Stimulated activated CD8-positive, alpha-beta memory T cell treated with anti-CD3 and anti-CD28 coated beads, Interleukin-7, amount 100 ng/mL, for 4 hours (primary cell): Measurements from ENCODE around the gene SAP30L.

Experiments used
- DNase-seq, 2 donors: peaks; one replicate each; pipeline ENCODE4 v3.0.0-alpha.2; 2020; ENCODE audit warnings: low read depth in 2 of 2

The SAP30L gene

DNA sequence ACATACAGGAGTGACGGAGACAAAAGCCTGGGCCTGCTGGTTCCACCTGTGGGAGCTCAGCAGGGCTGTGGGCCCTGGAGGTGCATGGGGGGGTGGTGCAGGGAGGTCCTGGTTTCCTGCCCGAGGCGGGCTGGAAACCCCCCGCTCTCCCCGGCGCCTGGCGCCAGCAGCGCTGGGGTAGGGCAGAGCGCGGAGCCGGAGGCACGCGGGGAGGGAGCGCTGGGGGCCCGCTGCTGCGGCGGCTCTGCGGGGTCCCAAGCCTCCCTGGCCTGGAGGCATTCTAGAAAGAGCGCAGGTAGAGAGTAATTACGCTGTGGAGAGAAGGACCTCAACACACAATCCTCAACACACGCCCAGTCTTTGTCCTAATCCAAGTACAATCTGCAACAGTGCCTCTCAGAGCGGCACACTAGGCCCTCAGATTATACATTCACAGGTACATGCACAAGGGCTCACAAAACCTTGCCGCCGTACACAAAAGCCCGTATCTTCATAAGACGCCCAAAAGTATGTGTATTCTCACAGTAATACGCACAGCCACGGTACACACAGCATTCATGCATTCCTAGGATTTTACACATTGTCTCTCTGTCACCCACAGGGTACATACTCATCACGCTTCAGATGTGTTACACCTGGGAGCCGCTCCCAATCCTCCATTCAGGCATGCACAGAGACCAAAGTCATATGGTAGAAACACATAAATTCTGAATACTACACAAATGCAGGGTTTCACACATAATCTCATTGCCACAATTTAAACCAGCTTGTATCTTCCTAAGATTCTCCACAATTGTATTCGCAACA, 34.4 kb downstream of the SAP30L start:
- DNase-seq, result no peak

DNA sequence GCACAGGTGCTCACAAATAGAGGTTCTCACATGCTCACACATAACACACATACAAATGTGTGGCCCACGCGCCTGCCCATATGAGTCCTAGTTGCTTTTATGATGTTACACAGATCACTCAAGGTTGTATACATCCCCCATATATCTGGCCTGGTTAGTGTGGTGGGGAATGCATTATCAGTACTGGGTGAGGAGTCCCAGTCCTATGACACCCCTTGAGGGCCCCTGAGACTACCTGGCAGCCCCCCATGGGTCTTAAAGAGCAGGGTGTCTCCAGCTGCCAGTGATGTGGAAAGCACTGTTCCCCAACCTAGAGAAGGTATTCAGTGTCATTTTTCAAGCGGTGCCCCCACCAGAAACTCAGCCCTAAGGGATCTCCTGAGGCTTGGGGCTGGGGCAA, 35.0 kb downstream of the SAP30L start:
- no peak for DNase-seq

DNA sequence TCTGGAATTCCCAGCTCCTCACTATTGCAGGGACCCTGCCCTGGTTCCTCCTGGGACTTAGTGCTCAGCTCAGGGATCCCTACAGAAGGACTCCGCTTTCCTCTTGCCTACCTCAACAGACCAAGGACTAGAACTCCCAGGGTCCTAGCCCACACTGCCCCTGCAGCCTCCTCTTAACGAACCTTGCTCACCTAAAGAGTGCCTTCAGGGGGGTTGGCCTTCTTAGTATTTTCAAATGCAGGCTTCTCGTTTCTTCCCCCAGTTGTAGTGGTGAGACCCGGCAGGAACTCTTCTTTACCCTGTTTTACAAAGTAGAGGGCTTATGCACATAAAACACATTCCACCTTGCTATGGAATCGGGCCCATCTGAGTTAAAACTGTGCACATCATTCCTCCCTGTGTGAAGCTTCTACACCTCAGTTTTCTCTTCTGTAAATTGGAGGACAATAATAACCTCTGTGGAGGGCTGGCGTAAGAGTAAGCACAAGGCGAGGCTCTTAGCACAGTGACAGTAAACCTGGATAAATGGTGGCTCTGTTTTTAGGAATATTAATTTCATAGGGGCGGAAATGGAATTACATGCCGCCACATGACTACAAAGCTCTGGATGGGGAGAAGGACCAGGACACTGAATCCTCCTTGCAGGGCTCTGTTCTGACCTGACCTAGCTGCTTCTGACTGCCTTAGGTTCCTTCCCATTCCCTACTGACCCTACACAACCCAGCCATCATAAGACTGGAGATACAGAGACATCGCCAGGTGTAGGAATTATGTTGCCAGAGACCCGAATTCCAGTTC, 36.0 kb downstream of the SAP30L start:
- no peak for DNase-seq

DNA sequence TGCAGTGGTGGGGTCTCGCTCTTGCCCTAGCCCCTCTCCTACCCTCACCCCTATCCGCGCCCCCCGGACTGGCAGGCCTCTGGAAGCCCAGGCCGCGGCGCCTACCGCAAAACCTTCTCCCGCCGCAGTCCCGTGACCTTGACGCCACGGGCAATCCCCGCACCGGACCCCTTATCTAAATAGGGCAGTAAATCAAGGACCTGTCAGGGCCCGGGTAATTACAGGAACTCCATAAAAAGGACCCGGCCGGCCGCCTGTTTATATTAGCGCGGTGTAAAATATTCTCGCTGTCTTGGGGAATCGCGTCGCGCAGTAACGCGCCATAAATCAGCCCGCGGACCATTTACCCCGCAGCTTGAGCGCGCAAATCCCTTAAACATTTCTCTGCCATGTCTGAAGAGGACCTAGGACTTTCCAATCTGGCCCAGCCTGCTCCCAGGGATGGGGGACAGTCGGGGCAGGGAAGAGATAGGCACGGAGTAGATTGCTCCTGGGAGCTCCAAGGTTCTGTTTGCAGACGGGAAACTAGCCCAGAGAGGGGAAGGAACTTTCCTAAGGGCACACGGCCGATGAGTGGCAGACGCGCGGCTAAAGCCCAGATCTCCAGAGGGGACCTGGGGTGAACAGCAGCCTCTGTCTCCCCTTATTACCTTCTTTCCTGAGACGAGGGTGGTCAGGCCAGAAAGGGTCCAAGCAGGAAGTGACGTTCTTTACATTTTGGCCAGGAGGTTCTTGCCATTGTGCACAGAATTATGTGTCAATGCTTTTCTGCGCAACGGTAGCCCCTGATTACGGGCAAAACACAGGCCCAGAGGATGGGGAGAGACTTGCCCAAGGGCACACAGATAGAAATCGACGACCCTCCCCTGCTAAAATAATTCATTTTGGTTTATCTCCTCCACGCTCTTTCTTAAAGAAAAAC, 37.0 kb downstream of the SAP30L start:
- no peak for DNase-seq

DNA sequence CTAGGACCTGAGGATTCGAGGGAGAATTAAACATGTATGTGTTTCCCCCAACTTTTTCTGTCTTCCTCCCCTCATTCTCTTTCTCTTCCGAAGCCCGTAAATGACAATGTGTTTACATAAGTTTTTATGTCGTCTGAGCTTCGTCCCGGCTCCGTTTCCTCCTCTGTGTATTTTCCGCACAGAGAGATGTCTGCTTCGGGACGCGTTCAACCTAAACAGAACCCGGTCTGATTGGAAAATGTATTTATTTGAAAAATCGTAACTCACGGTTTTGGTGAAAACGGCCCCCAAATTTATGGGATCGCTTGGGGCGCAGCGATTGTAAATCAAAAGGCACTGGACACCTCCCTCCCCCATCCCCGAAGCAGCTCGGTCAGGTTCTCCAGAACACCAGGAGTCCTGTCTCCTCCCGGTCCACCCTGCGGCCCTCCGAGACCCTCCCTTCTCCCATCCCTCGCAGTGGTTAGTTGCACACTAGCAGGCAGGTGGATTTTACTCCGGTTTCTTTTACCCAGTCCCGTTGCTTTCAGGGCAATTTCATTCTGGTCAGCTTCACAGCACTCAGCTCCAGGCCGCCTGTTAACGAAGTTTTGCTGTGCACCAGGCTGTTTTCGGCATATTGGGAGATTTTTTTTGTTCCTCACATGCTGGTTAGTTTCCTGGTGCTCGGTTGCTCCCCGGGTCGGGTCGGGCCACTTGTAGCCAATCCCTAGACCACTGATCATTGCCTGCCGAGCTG, 38.0 kb downstream of the SAP30L start:
- DNase-seq, result no peak

DNA sequence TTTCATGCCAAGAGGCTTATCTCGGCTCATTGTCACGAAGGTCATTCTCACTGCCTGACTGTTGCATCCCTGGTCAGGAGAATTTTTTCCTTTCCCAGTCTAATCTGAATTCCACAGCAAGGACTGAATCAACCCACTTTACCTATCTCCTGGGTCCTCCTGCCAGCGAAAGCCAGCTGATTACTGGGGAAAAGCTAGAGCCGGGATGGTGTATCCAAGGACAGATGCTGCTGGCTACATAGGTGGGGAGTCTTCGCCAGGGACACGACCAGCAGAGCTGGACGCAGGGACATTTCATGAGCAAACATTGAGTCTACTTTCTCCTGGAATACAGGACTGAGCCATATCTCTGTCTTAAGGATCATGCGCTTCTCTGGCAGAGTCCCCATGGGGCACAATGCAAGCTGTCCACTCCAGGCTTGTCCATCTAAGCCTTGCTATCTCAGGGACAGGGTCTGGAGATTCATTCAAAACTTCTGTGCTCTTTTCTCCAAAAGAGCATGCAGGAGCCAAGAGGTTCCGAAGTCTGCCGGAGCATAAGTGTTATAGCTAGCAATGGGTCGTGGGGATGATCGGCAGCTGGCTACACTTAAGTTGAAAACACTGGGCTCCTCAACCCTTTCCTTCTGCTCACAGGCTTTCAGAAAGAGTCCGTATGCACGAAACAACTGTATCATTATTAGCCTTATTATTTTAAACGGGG, 38.7 kb downstream of the SAP30L start:
- no peak for DNase-seq

DNA sequence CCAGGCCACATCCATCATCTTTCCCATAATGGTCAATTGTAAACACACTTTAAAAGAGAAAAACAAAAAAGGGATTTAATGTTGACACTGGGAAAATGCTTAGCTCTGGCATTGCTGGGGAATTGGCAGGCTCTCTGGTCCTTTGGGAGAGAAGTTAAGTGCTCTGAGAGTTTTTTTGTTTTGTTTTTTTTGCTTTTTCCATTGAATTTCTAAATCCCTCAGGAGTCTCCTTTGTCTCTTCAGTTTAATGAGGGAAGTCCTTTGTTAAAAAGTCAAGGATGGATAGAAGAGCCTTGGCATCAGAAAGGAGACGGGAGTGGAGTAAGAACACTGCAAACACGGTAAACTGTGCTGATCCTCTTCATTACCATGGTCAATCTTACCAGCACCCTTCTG, 39.3 kb downstream of the SAP30L start:
- no peak for DNase-seq

DNA sequence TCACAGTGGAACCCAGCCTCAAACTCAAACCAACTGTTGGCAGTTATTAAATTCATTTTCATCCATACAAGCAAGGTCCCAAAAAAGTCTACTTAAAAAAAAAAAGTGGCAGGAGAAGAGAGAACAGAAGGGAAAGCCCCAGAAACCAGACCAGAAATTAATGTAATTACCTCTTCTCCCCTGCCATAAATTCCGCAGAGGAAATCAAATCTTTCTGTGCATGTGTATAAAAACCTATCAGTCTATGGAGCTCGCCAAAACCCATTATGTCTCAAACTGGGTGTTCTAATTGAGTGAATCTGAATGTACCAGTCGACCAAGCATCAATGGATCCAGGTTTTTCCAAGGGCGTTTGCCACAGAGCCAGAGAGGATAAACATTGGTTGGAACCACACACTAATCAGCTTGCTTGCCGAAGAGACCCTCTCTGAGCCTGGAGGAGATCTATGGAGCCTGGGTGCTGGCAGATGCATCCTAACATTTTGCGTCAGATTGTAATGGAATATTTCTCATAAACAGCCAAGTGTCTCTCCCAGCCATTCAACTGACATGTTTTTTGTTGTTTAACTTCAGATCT, 40.1 kb downstream of the SAP30L start:
- no peak for DNase-seq

DNA sequence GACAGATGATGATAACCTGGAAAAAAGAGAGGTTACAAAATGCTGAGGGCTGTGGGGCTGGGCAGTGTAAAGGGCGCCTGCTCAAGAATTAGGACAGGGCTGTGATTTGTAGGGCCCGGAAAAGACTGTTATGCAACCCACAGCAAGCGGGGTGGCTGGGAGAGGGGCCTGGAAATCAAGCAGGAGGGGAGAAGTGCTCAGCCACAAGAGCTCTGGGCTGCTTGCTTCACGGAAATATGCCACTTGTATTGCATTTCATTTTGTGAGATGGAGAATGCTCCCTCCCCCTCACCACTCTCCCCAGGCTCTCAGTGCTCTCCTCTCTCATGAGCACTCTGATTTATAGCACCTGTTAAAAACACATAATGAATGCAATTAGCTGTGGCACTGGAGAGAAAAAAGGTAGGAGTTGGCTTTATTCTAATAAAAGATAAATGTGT, 40.6 kb downstream of the SAP30L start:
- no peak for DNase-seq

DNA sequence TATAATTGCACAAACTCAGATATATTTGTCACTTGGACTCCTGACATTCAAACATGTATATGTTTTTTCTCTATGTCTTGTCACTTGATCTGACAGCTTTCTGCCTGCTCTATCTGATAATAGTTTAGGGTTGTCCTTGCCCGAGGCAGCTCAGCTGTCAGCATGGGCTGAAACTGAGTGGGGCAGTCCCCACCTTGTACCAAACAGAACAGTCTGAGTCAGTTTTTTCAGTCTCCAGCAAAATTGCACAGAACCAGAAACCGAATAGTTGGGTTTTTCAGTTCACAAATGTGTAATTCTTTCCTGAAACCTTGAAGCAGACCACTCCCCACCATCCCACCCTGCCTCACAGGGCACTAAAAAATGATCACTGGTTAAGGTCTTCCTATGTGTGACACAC, 41.7 kb downstream of the SAP30L start:
- DNase-seq, result no peak

DNA sequence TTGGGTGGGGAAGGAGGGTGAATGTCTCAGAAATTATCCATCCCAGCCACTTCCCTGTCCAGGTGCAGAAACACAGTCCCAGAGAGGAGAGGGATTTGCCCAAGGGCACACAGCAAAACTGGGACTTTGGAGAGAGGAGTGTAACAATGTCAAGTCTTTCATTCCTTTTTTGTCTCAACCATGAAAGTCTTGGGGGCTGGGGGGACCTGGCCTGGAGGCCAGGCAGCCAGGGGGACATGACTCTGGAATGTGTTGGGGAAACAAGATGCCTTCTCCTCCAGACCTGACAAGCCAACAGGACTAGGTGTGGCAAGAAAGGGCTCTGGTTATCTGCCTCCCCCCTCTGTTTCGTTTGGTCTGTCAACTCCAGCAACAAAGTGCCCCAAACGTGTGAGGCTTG, 46.1 kb downstream of the SAP30L start:
- DNase-seq, result no peak

DNA sequence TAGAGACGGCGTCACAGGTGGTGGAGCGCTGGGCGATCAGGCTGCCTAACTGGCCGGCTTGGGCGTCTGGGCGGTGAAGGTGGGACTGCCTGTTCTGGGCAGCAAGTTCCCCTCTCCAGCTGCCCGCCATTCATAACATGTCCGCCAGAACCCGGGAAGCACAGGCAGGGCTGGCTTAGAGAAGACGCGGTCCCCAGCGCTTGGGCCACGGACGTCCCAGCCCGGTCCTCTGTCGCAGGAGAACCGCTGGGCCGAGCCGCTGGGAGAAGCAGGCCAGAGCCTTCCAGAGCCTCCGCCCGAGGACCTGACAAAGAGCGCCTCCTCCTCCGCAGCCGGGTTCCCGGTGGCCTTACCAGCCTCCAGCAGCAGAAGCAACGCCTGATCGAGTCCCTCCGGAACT, 47.5 kb downstream of the SAP30L start:
- no peak for DNase-seq

DNA sequence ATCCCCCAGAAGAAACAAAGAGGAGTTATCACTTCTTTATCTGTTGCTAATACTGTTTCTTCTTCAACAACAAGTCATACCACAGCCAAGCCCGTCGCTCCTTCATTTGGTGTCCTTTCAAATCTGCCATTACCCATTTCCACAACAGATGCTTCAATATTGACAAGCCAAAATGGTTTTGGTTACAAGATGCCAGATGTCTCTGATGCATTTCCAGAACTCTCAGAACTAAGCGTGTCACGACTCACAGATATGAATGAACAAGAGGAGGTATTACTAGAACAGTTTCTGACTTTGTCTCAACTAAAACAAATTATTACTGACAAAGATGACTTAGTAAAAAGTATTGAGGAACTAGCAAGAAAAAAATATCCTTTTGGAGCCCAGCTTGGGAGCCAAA, 48.2 kb downstream of the SAP30L start:
- no peak for DNase-seq

DNA sequence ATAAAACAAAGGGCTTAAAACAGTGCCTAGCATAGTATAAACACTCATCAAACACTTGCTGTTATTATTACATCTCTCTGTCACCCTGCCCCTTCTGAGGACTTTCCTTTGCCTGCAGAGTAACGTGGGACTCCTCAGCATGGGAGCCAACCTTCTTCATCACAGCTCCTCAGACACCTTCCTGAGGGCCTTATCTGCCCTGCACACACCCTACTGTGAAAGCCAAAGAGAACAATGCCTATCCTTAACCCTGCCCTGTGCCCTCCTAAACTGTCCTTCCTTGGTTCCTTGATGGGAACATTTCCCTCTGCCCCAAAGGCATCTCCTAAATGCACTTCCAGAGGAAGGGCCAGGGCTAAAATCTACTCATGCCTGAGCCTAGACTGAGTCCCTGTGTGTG, 52.8 kb downstream of the SAP30L start:
- no peak for DNase-seq

DNA sequence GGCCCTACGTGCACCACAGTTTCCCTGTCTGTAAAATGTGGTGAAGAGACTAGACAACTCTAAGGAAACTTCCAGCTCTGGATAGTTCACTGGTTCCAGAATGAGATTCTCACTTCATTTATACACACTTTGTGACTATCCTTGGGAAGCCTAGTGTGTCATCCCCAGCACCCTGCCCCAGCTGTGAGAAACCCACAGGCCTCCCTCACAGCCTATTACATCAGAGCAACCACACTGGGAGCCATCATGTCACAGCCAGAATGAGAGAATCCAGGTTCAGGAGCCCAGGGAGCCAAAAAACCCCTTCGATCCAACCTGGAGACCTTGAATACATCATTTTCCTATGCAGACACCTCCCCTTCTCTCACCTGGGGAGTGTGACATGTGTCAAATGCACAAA, 53.2 kb downstream of the SAP30L start:
- DNase-seq, result no peak

DNA sequence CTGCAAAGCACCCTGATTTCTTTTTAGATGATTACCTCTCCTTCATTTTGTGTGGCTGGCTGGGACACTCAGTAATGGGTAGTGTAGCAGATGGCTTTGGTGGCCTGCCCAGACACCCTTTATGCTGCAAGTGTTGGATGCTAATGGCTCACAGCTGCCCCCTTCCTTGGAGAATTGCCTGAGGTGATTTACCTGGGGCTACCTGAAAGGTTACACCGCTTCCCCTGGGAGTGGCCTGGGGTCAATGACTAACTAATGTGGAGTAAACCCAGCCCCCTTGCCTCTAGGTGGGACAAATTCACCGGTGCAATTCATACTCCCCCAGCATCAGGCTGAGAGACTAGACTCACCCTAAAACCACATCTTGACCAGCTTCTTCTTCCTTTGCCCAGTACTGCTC, 55.8 kb downstream of the SAP30L start:
- DNase-seq, result no peak

DNA sequence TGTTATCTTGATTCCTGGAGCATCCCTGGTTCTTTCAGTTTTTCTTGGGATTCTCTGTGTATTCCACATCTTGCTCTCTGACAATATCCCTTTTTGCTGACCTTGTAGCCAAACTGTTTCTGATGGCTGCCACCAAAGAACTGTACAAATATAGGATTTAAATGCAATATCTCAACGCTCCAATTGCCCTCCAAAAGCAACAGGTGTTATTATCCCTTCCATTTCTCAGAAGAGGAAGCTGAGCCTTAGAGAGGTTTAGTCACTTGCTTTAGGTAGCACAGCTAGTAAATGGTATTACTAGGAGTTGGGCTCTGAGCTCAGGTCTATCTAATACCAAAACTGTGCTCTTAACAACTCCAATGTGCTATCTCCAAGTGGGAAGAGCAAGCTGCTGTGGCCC, 56.4 kb downstream of the SAP30L start:
- DNase-seq, result no peak

DNA sequence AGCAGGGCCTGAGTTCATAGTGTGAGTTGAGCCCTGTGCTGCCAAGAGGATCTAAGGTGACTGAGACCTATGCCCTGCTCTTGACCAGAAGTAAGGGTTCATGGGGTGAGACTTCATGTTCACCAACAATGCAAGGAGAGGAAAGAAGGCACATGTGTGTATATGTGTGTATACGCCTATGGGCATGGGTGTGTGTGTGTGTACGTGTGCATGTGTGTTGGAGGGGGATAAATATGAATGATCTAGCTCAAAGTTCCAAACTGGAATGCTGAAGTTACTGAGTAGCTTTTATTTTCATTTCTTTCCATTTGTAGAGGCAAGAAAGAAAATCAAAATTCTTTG, 57.9 kb downstream of the SAP30L start:
- DNase-seq, result no peak

DNA sequence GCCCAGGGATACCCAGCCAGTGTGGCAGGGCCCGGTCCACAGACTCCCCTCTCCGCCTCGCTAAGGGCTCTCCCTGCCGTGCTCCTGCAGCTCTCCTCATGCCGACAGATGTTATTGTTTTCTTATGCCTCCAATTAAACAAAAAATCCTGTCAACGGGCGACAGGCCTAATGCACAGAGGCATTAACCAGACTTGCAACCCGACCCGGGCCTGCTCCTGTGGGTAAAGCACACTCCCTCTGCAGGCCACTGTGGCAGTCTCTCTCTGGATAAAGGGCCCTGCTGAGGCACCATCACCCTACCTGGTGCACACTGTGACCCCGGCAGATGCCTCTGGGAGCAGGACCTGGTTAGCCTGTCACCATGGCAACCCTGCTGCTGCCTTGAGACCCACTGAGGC, 59.8 kb downstream of the SAP30L start:
- no peak for DNase-seq

DNA sequence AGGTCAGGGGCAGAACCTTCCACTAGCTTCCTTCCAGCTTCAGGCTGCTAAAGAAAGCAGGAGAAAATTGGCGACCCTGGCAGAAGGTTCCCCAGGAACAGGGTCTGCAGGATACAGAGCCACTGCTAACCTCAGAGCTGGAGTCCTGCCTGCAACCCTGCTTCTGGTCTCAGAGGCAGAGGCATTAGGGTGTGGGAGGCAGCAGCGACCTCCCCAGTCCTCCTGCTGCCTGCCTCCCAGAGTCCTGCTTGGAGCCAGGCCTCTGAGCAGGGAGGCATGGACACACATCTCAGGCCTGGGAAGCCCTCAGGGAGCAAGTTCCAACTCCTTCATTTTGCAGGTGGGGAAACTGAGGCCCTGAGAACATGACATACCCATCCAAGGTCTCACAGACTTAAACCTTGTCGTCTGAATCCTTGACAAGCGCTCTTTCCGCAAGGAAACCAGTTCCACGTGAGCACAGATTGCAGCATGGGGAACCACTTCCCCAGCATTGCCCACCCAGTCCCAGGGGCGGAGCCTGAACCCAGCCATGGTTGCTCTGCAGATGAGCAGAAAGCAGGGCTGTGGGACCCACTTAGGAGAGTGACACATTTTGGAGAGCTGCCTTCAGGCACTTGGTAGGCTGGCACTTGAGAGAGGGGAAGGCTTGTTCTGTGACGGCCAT, 60.4 kb downstream of the SAP30L start:
- DNase-seq, result no peak
